Measurements from ENCODE around the gene PXN.

DNA sequence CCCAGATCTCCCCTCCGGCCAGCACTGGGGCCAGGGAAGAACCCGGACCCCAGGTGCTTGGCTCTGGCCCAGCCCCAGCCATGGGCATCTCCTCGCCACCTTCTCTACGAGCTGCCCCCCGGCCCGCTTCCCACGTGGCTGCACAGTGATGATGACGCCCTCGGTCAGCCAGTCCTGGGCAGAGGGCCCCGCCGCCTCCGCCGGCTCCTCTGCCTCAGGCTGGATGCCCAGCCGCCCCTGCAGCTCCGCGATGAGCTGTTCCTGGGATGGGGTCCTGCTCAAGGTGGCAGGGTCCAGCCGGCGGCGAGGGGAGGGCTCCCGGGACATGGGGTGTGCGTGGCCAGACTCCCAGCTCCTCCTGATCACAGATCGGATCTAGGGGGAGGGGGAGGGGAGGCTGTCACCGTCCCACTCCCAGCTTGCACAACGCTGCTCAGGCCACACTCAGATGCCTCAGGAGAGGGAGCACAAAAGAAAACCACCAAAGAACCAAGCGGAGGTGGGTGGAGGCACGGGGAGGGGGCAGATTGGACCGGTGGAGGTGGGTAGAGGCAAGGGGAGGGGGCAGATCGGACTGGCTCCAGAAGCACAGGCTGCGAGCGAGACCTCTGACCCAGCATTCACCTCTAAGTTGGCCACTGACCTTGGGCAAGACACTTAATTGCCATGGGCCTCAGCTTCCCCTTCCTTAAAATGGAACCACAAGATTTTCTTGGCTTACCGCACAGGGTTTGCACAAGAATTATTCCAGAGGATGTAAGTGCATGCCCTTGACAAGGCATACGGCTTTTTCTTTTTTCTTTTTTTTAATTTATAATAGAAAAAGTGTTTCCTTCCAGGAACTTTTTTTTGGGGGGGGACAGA, 48.6 kb downstream of the PXN start:
- TF ChIP-seq, protein P1, sequence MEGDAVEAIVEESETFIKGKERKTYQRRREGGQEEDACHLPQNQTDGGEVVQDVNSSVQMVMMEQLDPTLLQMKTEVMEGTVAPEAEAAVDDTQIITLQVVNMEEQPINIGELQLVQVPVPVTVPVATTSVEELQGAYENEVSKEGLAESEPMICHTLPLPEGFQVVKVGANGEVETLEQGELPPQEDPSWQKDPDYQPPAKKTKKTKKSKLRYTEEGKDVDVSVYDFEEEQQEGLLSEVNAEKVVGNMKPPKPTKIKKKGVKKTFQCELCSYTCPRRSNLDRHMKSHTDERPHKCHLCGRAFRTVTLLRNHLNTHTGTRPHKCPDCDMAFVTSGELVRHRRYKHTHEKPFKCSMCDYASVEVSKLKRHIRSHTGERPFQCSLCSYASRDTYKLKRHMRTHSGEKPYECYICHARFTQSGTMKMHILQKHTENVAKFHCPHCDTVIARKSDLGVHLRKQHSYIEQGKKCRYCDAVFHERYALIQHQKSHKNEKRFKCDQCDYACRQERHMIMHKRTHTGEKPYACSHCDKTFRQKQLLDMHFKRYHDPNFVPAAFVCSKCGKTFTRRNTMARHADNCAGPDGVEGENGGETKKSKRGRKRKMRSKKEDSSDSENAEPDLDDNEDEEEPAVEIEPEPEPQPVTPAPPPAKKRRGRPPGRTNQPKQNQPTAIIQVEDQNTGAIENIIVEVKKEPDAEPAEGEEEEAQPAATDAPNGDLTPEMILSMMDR (IDR thresholded peaks at IDR 0.05), result no peak
- TF ChIP-seq POLR2A (IDR thresholded peaks at IDR 0.05) (no peak), EP300 (IDR thresholded peaks at IDR 0.05) (no peak), POLR2AphosphoS5 (IDR thresholded peaks at IDR 0.05) (no peak)

Data from suprapubic skin (tissue), 4 donors.